Measurements from ENCODE around the gene ANKRD42. TPM values are rescaled to one million over a fixed set of nuclear protein-coding genes. Genes with fewer than 3 reads are reported as not detected.

The ANKRD42 gene
- total and polyA plus RNA-seq, 9 of the 15 experiments (the other 6 are each of a cell fraction or from before 2014, with no cell fraction given): 2.8 to 9.1 (median 6.1) TPM

- no peak for TF ChIP-seq ZNF318 (IDR thresholded peaks at IDR 0.05; ENCODE audit: borderline replicate concordance in 1 of 2, low read depth in 1 of 2)
- TF ChIP-seq BCOR (IDR thresholded peaks at IDR 0.05): peak; percentile 43; the same call in 1 of the 2 replicates
- TF ChIP-seq WHSC1 (IDR thresholded peaks at IDR 0.05; ENCODE audit: low read length): no peak
- TF ChIP-seq ZBED1 (IDR thresholded peaks at IDR 0.05): no peak
- TF ChIP-seq HDAC8 (tag; IDR thresholded peaks at IDR 0.05): no peak
- TF ChIP-seq, protein P1, sequence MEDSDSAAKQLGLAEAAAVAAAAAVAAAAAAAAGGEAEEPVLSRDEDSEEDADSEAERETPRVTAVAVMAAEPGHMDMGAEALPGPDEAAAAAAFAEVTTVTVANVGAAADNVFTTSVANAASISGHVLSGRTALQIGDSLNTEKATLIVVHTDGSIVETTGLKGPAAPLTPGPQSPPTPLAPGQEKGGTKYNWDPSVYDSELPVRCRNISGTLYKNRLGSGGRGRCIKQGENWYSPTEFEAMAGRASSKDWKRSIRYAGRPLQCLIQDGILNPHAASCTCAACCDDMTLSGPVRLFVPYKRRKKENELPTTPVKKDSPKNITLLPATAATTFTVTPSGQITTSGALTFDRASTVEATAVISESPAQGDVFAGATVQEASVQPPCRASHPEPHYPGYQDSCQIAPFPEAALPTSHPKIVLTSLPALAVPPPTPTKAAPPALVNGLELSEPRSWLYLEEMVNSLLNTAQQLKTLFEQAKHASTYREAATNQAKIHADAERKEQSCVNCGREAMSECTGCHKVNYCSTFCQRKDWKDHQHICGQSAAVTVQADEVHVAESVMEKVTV (CRISPR knock-in tag; IDR thresholded peaks at IDR 0.05): no peak
- TF ChIP-seq ZNF277 (CRISPR knock-in tag; IDR thresholded peaks at IDR 0.05; ENCODE audit: borderline replicate concordance): no peak
- TF ChIP-seq, protein P2, sequence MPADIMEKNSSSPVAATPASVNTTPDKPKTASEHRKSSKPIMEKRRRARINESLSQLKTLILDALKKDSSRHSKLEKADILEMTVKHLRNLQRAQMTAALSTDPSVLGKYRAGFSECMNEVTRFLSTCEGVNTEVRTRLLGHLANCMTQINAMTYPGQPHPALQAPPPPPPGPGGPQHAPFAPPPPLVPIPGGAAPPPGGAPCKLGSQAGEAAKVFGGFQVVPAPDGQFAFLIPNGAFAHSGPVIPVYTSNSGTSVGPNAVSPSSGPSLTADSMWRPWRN (IDR thresholded peaks at IDR 0.05; ENCODE audit: low read depth): no peak
- TF ChIP-seq MAFG (tag; conservative IDR thresholded peaks at IDR 0.05): peak; percentile 66
- no peak for TF ChIP-seq CGGBP1 (CRISPR knock-in tag; IDR thresholded peaks at IDR 0.05)
- TF ChIP-seq DPF2 (IDR thresholded peaks at IDR 0.05): peak; percentile 95
- no peak for TF ChIP-seq RNF2 (IDR thresholded peaks at IDR 0.05)
- no peak for TF ChIP-seq KLF16 (IDR thresholded peaks at IDR 0.05)
- TF ChIP-seq ZNF134 (CRISPR knock-in tag; conservative IDR thresholded peaks at IDR 0.05): no peak
- no peak; the same call in 1 of the 2 replicates for TF ChIP-seq THRA (IDR thresholded peaks at IDR 0.05)
- no peak for TF ChIP-seq IFI16 (CRISPR knock-in tag; IDR thresholded peaks at IDR 0.05)
Measured at GRCh38 chr11:83151274-83151977, 42.1 kb upstream of the ANKRD42 start (continued).
